Embryonic facial prominence (tissue), 1 donor: Measurements from ENCODE around the gene CNTN1.
"Not testable (repeated sequence)": the region's sequence is repeated elsewhere in the genome, so short reads cannot be mapped to it uniquely, and the experiment has no call there.

Experiments
- DNase-seq: peaks from one replicate; pipeline ENCODE4 v3.0.0-alpha.2; 2016; ENCODE audit errors: extremely low spot score

The CNTN1 gene

GRCh38 chr12:40697566-40698259 lies 5.5 kb downstream of the CNTN1 start:
- DNase-seq = no peak

GRCh38 chr12:40701756-40702155 lies 9.5 kb downstream of the CNTN1 start:
- no peak for DNase-seq

GRCh38 chr12:40711121-40711520 lies 18.9 kb downstream of the CNTN1 start:
- no peak for DNase-seq

- DNase-seq = no peak
These were observed 22.4 kb downstream of the CNTN1 start for GRCh38 chr12:40714636-40715035.

GRCh38 chr12:40716037-40716436 lies 23.8 kb downstream of the CNTN1 start:
- DNase-seq = no peak

GRCh38 chr12:40717576-40717975 lies 25.3 kb downstream of the CNTN1 start:
- DNase-seq = no peak

GRCh38 chr12:40718878-40719372 lies 26.7 kb downstream of the CNTN1 start:
- DNase-seq = no peak

- DNase-seq = no peak
These were observed 30.8 kb downstream of the CNTN1 start for GRCh38 chr12:40723001-40723400.

GRCh38 chr12:40726366-40726765 lies 34.1 kb downstream of the CNTN1 start:
- DNase-seq = no peak

GRCh38 chr12:40727774-40728483 lies 35.7 kb downstream of the CNTN1 start:
- DNase-seq = no peak

GRCh38 chr12:40730281-40730680 lies 38.0 kb downstream of the CNTN1 start:
- no peak for DNase-seq

- no peak for DNase-seq
These were observed 41.6 kb downstream of the CNTN1 start for GRCh38 chr12:40733871-40734270.

- DNase-seq = no peak
These were observed 42.0 kb downstream of the CNTN1 start for GRCh38 chr12:40734276-40734675.

GRCh38 chr12:40735551-40736230 lies 43.5 kb downstream of the CNTN1 start:
- no peak for DNase-seq

GRCh38 chr12:40737416-40737815 lies 45.2 kb downstream of the CNTN1 start:
- DNase-seq = not testable (repeated sequence)

- DNase-seq = no peak
These were observed 46.6 kb downstream of the CNTN1 start for GRCh38 chr12:40738856-40739255.

- DNase-seq = no peak
These were observed 49.8 kb downstream of the CNTN1 start for GRCh38 chr12:40742041-40742440.

- no peak for DNase-seq
These were observed 53.1 kb downstream of the CNTN1 start for GRCh38 chr12:40745386-40745785.

GRCh38 chr12:40749863-40750262 lies 57.6 kb downstream of the CNTN1 start:
- DNase-seq = no peak

GRCh38 chr12:40752011-40752410 lies 59.8 kb downstream of the CNTN1 start:
- DNase-seq = no peak

GRCh38 chr12:40760821-40761220 lies 68.6 kb downstream of the CNTN1 start:
- no peak for DNase-seq

- DNase-seq = no peak
These were observed 69.8 kb downstream of the CNTN1 start for GRCh38 chr12:40762072-40762471.
